HL-60/S4 treated with retinoic acid at 250 ng/mL for 4 days and 3 days (cell line): ENCODE results near the gene RNF130.
"Not testable (repeated sequence)": the region's sequence is repeated elsewhere in the genome, so short reads cannot be mapped to it uniquely, and the experiment has no call there.

Experiments used
- in situ Hi-C: fragments of 300-500 bp; cut with MboI; formaldehyde crosslinking; loops from 2 replicates; pipeline ENCODE4 v1.7.0; 2022; ENCODE audit warnings: low sequenced_read_pairs

Gene RNF130

GRCh38 chr5:179978792-179979191 lies 92.8 kb downstream of the RNF130 start:
- in situ Hi-C loops = no loop called here

GRCh38 chr5:179975713-179976134 lies 95.8 kb downstream of the RNF130 start:
- in situ Hi-C loops = no loop called here

GRCh38 chr5:179974946-179975712 lies 96.4 kb downstream of the RNF130 start:
- in situ Hi-C loops = no loop called here

GRCh38 chr5:179974246-179974945 lies 97.2 kb downstream of the RNF130 start:
- in situ Hi-C loops = no loop called here

- in situ Hi-C loops = no loop called here
Measured at GRCh38 chr5:179973391-179973790, 98.2 kb downstream of the RNF130 start.

GRCh38 chr5:179969110-179969509 lies 102.4 kb downstream of the RNF130 start:
- in situ Hi-C loops = no loop called here

- in situ Hi-C loops = no loop called here
Measured at GRCh38 chr5:179967489-179967888, 104.1 kb downstream of the RNF130 start.

GRCh38 chr5:179964015-179964414 lies 107.5 kb downstream of the RNF130 start:
- in situ Hi-C loops = no loop called here

GRCh38 chr5:179963375-179963774 lies 108.2 kb downstream of the RNF130 start:
- in situ Hi-C loops = no loop called here

GRCh38 chr5:179960204-179960831 lies 111.2 kb downstream of the RNF130 start:
- in situ Hi-C loops = no loop called here

- in situ Hi-C loops = no loop called here
Measured at GRCh38 chr5:179959641-179960040, 111.9 kb downstream of the RNF130 start.

- in situ Hi-C loops = not testable (repeated sequence)
Measured at GRCh38 chr5:179959118-179959517, 112.4 kb downstream of the RNF130 start.

- in situ Hi-C loops = no loop called here
Measured at GRCh38 chr5:179955630-179956029, 115.9 kb downstream of the RNF130 start.

GRCh38 chr5:179955062-179955461 lies 116.5 kb downstream of the RNF130 start:
- in situ Hi-C loops = no loop called here

- in situ Hi-C loops = no loop called here
Measured at GRCh38 chr5:179954434-179954833, 117.1 kb downstream of the RNF130 start.

- in situ Hi-C loops = no loop called here
Measured at GRCh38 chr5:179953987-179954386, 117.6 kb downstream of the RNF130 start.

- in situ Hi-C loops = no loop called here
Measured at GRCh38 chr5:179936976-179937681, 134.4 kb downstream of the RNF130 start.

GRCh38 chr5:179930788-179931473 lies 140.6 kb downstream of the RNF130 start:
- in situ Hi-C loops = no loop called here

GRCh38 chr5:179927824-179928223 lies 143.7 kb downstream of the RNF130 start:
- in situ Hi-C loops = no loop called here

- in situ Hi-C loops = no loop called here
Measured at GRCh38 chr5:179926657-179927056, 144.9 kb downstream of the RNF130 start.

- in situ Hi-C loops = no loop called here
Measured at GRCh38 chr5:179923436-179923835, 148.1 kb downstream of the RNF130 start.
